ENCODE data around the gene MYBPC3. TPM values are rescaled to one million over a fixed set of nuclear protein-coding genes. Genes with fewer than 3 reads are reported as not detected.

Gene MYBPC3
- total RNA-seq, 2 donors from 2014 or later = 0.42 TPM; not detected in 1

- Histone ChIP-seq H3K9ac (ENCODE audit: low read depth in 2 of 2, low read length in 2 of 2) (no peak overlapping the region), H3K4me3 (no peak overlapping the region), H3K4me1 (no peaks in the 10 kb centered on the region), H3K27me3 (no peaks in the 10 kb centered on the region), H3K9me3 (no peaks in the 10 kb centered on the region), H3K36me3 (no peaks in the 10 kb centered on the region), H3K27ac (no peak overlapping the region)
- intact Hi-C loops (cut with DNase I) = loop anchor here (10.0 kb wide), 1 partner anchor 482 kb away; no protein-coding TSS in a partner anchor
- no peak for TF ChIP-seq CTCF (IDR thresholded peaks at IDR 0.05)
- DNase-seq = no peak
These were observed 19.9 kb upstream of the MYBPC3 start for GRCh38 chr11:47372422-47372821.

- Histone ChIP-seq H3K27ac (no peak overlapping the region), H3K36me3 (no peaks in the 10 kb centered on the region), H3K4me3 (no peak overlapping the region), H3K9ac (ENCODE audit: low read depth in 2 of 2, low read length in 2 of 2) (no peak overlapping the region), H3K9me3 (no peaks in the 10 kb centered on the region), H3K27me3 (no peaks in the 10 kb centered on the region), H3K4me1 (no peaks in the 10 kb centered on the region)
- DNase-seq = no peak
- no peak for TF ChIP-seq CTCF (IDR thresholded peaks at IDR 0.05)
- intact Hi-C loops (cut with DNase I) = loop anchor here (10.0 kb wide), 1 partner anchor 485 kb away; no protein-coding TSS in a partner anchor
These were observed 17.2 kb upstream of the MYBPC3 start for GRCh38 chr11:47369676-47370075.

GRCh38 chr11:47366020-47366490 lies 13.6 kb upstream of the MYBPC3 start:
- Histone ChIP-seq H3K4me1 (no peaks in the 10 kb centered on the region), H3K9ac (ENCODE audit: low read depth in 2 of 2, low read length in 2 of 2) (no peak overlapping the region), H3K27ac (no peak overlapping the region), H3K4me3 (no peak overlapping the region), H3K9me3 (no peaks in the 10 kb centered on the region), H3K36me3 (no peaks in the 10 kb centered on the region), H3K27me3 (no peaks in the 10 kb centered on the region)
- TF ChIP-seq CTCF (IDR thresholded peaks at IDR 0.05) = no peak
- DNase-seq = no peak
- intact Hi-C loops (cut with DNase I) = no loop called here

- no peak for TF ChIP-seq CTCF (IDR thresholded peaks at IDR 0.05)
- no peak for DNase-seq
These were observed 8.9 kb upstream of the MYBPC3 start for GRCh38 chr11:47361419-47361818.

GRCh38 chr11:47360341-47360740 lies 7.8 kb upstream of the MYBPC3 start:
- Histone ChIP-seq H3K9ac (ENCODE audit: low read depth in 2 of 2, low read length in 2 of 2) (no peak overlapping the region), H3K36me3 (no peaks in the 10 kb centered on the region), H3K27ac (no peak overlapping the region), H3K4me1 (no peaks in the 10 kb centered on the region), H3K9me3 (no peaks in the 10 kb centered on the region), H3K4me3 (no peak overlapping the region), H3K27me3 (no peaks in the 10 kb centered on the region)
- no peak for TF ChIP-seq CTCF (IDR thresholded peaks at IDR 0.05)
- no peak for DNase-seq
- intact Hi-C loops (cut with DNase I) = no loop called here

More at GRCh38 chr11:47361419-47361818, 8.9 kb upstream of the MYBPC3 start:
- Histone ChIP-seq H3K27me3 (no peaks in the 10 kb centered on the region), H3K36me3 (no peaks in the 10 kb centered on the region), H3K4me3 (no peak overlapping the region), H3K9ac (ENCODE audit: low read depth in 2 of 2, low read length in 2 of 2) (no peak overlapping the region), H3K4me1 (no peaks in the 10 kb centered on the region), H3K27ac (no peak overlapping the region), H3K9me3 (no peaks in the 10 kb centered on the region)
- intact Hi-C loops (cut with DNase I) = no loop called here
